ENCODE measurements around the gene KIAA1328. TPM values are rescaled to one million over a fixed set of nuclear protein-coding genes. Genes with fewer than 3 reads are reported as not detected.

KIAA1328 gene
- total and polyA plus RNA-seq, 4 donors = 0.95 to 7.4 (median 2.9) TPM

- TF ChIP-seq ZBTB33 (IDR thresholded peaks at IDR 0.05) = no peak
- TF ChIP-seq CTCF (IDR thresholded peaks at IDR 0.05; ENCODE audit: low read depth, low read length, missing input control) = no peak
- TF ChIP-seq ATF3 (IDR thresholded peaks at IDR 0.05) = no peak
Observed at GRCh38 chr18:37238282-37239108, 409.6 kb downstream of the KIAA1328 start (continued).

GRCh38 chr18:37242091-37242490, 413.2 kb downstream of the KIAA1328 start:
- TF ChIP-seq CTCF (IDR thresholded peaks at IDR 0.05; ENCODE audit: low read depth, low read length, missing input control) (no peak), MAX (IDR thresholded peaks at IDR 0.05) (no peak), NR2F2 (IDR thresholded peaks at IDR 0.05) (no peak), RAD21 (IDR thresholded peaks at IDR 0.05) (no peak), ATF3 (IDR thresholded peaks at IDR 0.05) (no peak)
- Histone ChIP-seq H3K27me3 (ENCODE audit: control insufficient read depth in 4 of 4, insufficient read depth in 4 of 4, low read length in 3 of 4) (peaks cover 0 to 2% (median 0%) of the 10 kb centered on the region in 4 donors), H3K4me3 (ENCODE audit: low read depth in 1 of 3, low read length in 3 of 3) (no peak overlapping the region), H3K9ac (ENCODE audit: low read depth in 1 of 2, low read length in 2 of 2) (no peak overlapping the region), H3K9me3 (ENCODE audit: control insufficient read depth in 4 of 4, low read length in 3 of 4) (no peaks in the 10 kb centered on the region), H3K4me1 (ENCODE audit: control insufficient read depth in 4 of 4, insufficient read depth in 4 of 4, low read length in 3 of 4) (peaks cover 0 to 2% (median 0%) of the 10 kb centered on the region in 4 donors), H3K27ac (ENCODE audit: low read depth in 1 of 2, low read length in 2 of 2) (no peak overlapping the region), H3K36me3 (ENCODE audit: control insufficient read depth in 4 of 4, insufficient read depth in 3 of 4, low read depth in 1 of 4, low read length in 3 of 4) (no peaks in the 10 kb centered on the region)
- DNase-seq (ENCODE audit: low spot score) = no peak
- 78% methylated on average over 6 of the region's 6 CpGs for WGBS

GRCh38 chr18:37242826-37243560, 414.1 kb downstream of the KIAA1328 start:
- no peak for DNase-seq (ENCODE audit: low spot score)
- H3K9me3 ChIP-seq (ENCODE audit: control insufficient read depth in 4 of 4, low read length in 3 of 4) = no peaks in the 10 kb centered on the region
- no peak overlapping the region for H3K27ac ChIP-seq (ENCODE audit: low read depth in 1 of 2, low read length in 2 of 2)
- TF ChIP-seq RAD21 (IDR thresholded peaks at IDR 0.05) = no peak
- TF ChIP-seq FOXA1 (IDR thresholded peaks at IDR 0.05) = no peak
- TF ChIP-seq HNF4A (conservative IDR thresholded peaks at IDR 0.05) = no peak
- no peak for TF ChIP-seq RXRA (IDR thresholded peaks at IDR 0.05)
- no peak for TF ChIP-seq ZBTB33 (IDR thresholded peaks at IDR 0.05)
- no peak for TF ChIP-seq JUND (IDR thresholded peaks at IDR 0.05)
- TF ChIP-seq TAF1 (conservative IDR thresholded peaks at IDR 0.05) = no peak
- TF ChIP-seq MAX (IDR thresholded peaks at IDR 0.05) = no peak
- peaks cover 0 to 2% (median 0%) of the 10 kb centered on the region in 4 donors for H3K27me3 ChIP-seq (ENCODE audit: control insufficient read depth in 4 of 4, insufficient read depth in 4 of 4, low read length in 3 of 4)
- WGBS = 89% methylated on average over 4 of the region's 4 CpGs
- no peak overlapping the region for H3K9ac ChIP-seq (ENCODE audit: low read depth in 1 of 2, low read length in 2 of 2)
- H3K4me1 ChIP-seq (ENCODE audit: control insufficient read depth in 4 of 4, insufficient read depth in 4 of 4, low read length in 3 of 4) = peaks cover 0 to 2% (median 0%) of the 10 kb centered on the region in 4 donors
- H3K4me3 ChIP-seq (ENCODE audit: low read depth in 1 of 3, low read length in 3 of 3) = no peak overlapping the region
- H3K36me3 ChIP-seq (ENCODE audit: control insufficient read depth in 4 of 4, insufficient read depth in 3 of 4, low read depth in 1 of 4, low read length in 3 of 4) = no peaks in the 10 kb centered on the region
